Liver (tissue), 9 donors: ENCODE data around the gene MISP3. TPM values are rescaled to one million over a fixed set of nuclear protein-coding genes. Genes with fewer than 3 reads are reported as not detected.

Experiments
- DNase-seq: peaks from one replicate; pipeline ENCODE4 v3.0.0-alpha.2; 2017; ENCODE audit warnings: low spot score
- H3K27ac ChIP-seq, 2 donors: one replicate each; pipeline ENCODE4 v1.7.0; 2013; ENCODE audit warnings: inconsistent platforms in 2 of 2, low read length in 2 of 2, control low read depth in 1 of 2, low read depth in 1 of 2, mild to moderate bottlenecking in 1 of 2
- H3K27me3 ChIP-seq, 4 donors: one replicate each; pipeline versions ENCODE4 v1.6.1 to v1.7.0; 2013; ENCODE audit warnings: low read length in 3 of 4, inconsistent platforms in 1 of 4, mild to moderate bottlenecking in 1 of 4, moderate library complexity in 1 of 4; ENCODE audit not compliant: control insufficient read depth in 4 of 4, insufficient read depth in 4 of 4
- H3K36me3 ChIP-seq, 4 donors: one replicate each; pipeline versions ENCODE4 v1.6.1 to v1.7.0; 2013; ENCODE audit warnings: low read length in 3 of 4, mild to moderate bottlenecking in 3 of 4, low read depth in 1 of 4, moderate library complexity in 1 of 4; ENCODE audit not compliant: control insufficient read depth in 4 of 4, insufficient read depth in 3 of 4
- H3K4me1 ChIP-seq, 4 donors: one replicate each; pipeline versions ENCODE4 v1.6.1 to v1.7.0; 2013; ENCODE audit warnings: low read length in 3 of 4, mild to moderate bottlenecking in 3 of 4, moderate library complexity in 1 of 4; ENCODE audit not compliant: control insufficient read depth in 4 of 4, insufficient read depth in 4 of 4
- H3K4me3 ChIP-seq, 3 donors: one replicate each; pipeline versions ENCODE4 v1.6.1 to v1.7.0; 2013; ENCODE audit warnings: low read length in 3 of 3, control low read depth in 1 of 3, low read depth in 1 of 3, mild to moderate bottlenecking in 1 of 3
- H3K9ac ChIP-seq, 2 donors: one replicate each; pipeline ENCODE4 v1.7.0; 2013; ENCODE audit warnings: low read length in 2 of 2, mild to moderate bottlenecking in 2 of 2, moderate library complexity in 2 of 2, control low read depth in 1 of 2, low read depth in 1 of 2
- H3K9me3 ChIP-seq, 4 donors: one replicate each; pipeline versions ENCODE4 v1.6.1 to v1.7.0; 2013; ENCODE audit warnings: low read length in 3 of 4; ENCODE audit not compliant: control insufficient read depth in 4 of 4
- EGR1 ChIP-seq, 2 donors: IDR thresholded peaks; 2 replicates each; pipeline ENCODE4 v1.6.1; 2016 to 2018; ENCODE audit warnings: antibody characterized with exemption in 2 of 2, low read depth in 2 of 2
- FOXA1 ChIP-seq: IDR thresholded peaks from 2 replicates; pipeline ENCODE4 v1.6.1; 2016; ENCODE audit warnings: antibody characterized with exemption
- GABPA ChIP-seq, 2 donors: IDR thresholded peaks in 1 of 2; conservative IDR thresholded peaks in 1 of 2; 2 replicates each; pipeline ENCODE4 v1.6.1; 2016; ENCODE audit warnings: antibody characterized with exemption in 2 of 2, mild to moderate bottlenecking in 1 of 2, moderate library complexity in 1 of 2
- HNF4A ChIP-seq, 2 donors: conservative IDR thresholded peaks; 2 replicates each; pipeline ENCODE4 v1.6.1; 2016; ENCODE audit warnings: antibody characterized with exemption in 2 of 2, mild to moderate bottlenecking in 2 of 2
- HNF4G ChIP-seq: IDR thresholded peaks from 2 replicates; pipeline ENCODE4 v1.6.1; 2016; ENCODE audit warnings: antibody characterized with exemption
- NR2F2 ChIP-seq: IDR thresholded peaks from 2 replicates; pipeline ENCODE4 v1.6.1; 2016; ENCODE audit warnings: antibody characterized with exemption
- RAD21 ChIP-seq, 2 donors: IDR thresholded peaks; 2 replicates each; pipeline ENCODE4 v1.6.1; 2016; ENCODE audit warnings: antibody characterized with exemption in 2 of 2, mild to moderate bottlenecking in 2 of 2
- RXRA ChIP-seq, 2 donors: IDR thresholded peaks; 2 replicates each; pipeline ENCODE4 v1.6.1; 2017 to 2018; ENCODE audit warnings: antibody characterized with exemption in 2 of 2, mild to moderate bottlenecking in 1 of 2
- SP1 ChIP-seq: IDR thresholded peaks from 2 replicates; pipeline ENCODE4 v1.6.1; 2018; ENCODE audit warnings: antibody characterized with exemption, mild to moderate bottlenecking
- TAF1 ChIP-seq: conservative IDR thresholded peaks from 2 replicates; pipeline ENCODE4 v1.6.1; 2016; ENCODE audit warnings: antibody characterized with exemption, mild to moderate bottlenecking
- YY1 ChIP-seq: IDR thresholded peaks from 2 replicates; pipeline ENCODE4 v1.6.1; 2016; ENCODE audit warnings: antibody characterized with exemption, mild to moderate bottlenecking
- WGBS: extraction: QIAGEN DNeasy Blood & Tissue Kit; methylation state at CpG from one replicate; pipeline ENCODE4 v1.1.7; 2013; 5-methylcytosine and 5-hydroxymethylcytosine counted together
- polyA plus RNA-seq, 2 donors: library from polyadenylated mRNA; stranded (reverse) in 1 of 2; unstranded in 1 of 2; fragments of 200-250 nt in 1 of 2; fragments of >200 nt in 1 of 2; fragmentation: Nextera tagmentation in 1 of 2; extraction: Ambion mirVana in 1 of 2; gene quantifications; one replicate each; pipeline versions ENCODE4 v1.2.1 to v1.2.3, GENCODE V29; 2013 to 2015
- total RNA-seq, 2 donors: library from RNA; depleted of rRNA; stranded (reverse); fragments of >200 nt; gene quantifications; one replicate each; pipeline ENCODE4 v1.2.3, GENCODE V29; 2014
- TF ChIP-seq, protein P1 (sequence below): IDR thresholded peaks from 2 replicates; pipeline ENCODE4 v1.6.1; 2016; ENCODE audit warnings: antibody characterized with exemption
- TF ChIP-seq, protein P2 (sequence below): IDR thresholded peaks from 2 replicates; pipeline ENCODE4 v1.6.1; 2016; ENCODE audit warnings: antibody characterized with exemption
- TF ChIP-seq, protein P3 (sequence below): fragments of 150-350 bp; IDR thresholded peaks from 2 replicates; pipeline ENCODE4 v1.5.1; 2017; ENCODE audit warnings: improper control_type of control experiment, low read depth, low read length; ENCODE audit not compliant: missing input control
- donor health status: healthy.
- donor health status: healthy.
- donor health status: healthy.
- donor health status: healthy.
- donor health status: healthy.

The MISP3 gene
- total and polyA plus RNA-seq, 4 donors = 0.28 to 3.9 (median 2.8) TPM

DNA sequence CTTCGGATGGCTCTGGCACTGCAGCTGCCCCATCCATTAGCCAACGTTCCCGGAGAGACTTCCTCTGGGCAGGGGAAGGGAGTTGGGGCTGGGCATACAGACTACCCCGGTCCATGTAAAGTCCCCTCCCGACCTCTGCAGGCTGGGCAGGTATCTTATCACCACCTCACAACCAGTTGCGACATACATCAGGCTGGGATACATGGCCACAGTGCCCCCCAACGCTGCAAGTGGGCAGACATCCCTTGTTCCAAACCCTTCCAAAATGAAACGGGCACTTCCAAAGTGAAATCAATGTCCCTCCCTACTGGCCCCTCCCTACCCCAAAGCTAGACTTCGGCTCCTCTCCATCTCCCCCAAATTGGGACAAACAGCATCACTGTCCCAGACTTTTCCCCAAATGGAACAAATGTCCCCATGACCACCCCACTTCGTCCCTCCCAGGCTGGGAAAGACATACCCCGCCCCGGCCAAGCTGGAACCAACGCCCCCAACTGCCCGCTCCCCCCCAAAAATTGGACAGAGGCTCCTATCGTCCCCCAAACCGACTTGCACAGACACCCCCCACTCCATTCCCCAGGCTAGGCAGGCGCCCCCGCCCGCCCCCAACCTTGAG lies 15.7 kb upstream of the MISP3 start:
- Histone ChIP-seq H3K9ac (no peak overlapping the region), H3K27ac (no peak overlapping the region), H3K4me3 (no peak overlapping the region), H3K27me3 (peaks cover 0 to 3% (median 0%) of the 10 kb centered on the region in 4 donors), H3K4me1 (peaks cover 1 to 34% (median 21%) of the 10 kb centered on the region in 4 donors), H3K9me3 (no peaks in the 10 kb centered on the region), H3K36me3 (peaks cover 7 to 27% (median 13%) of the 10 kb centered on the region in 4 donors)
- DNase-seq = no peak
- TF ChIP-seq, protein P1, sequence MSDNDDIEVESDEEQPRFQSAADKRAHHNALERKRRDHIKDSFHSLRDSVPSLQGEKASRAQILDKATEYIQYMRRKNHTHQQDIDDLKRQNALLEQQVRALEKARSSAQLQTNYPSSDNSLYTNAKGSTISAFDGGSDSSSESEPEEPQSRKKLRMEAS = no peak
- TF ChIP-seq RAD21 (IDR thresholded peaks at IDR 0.05) = no peak
- TF ChIP-seq HNF4A (conservative IDR thresholded peaks at IDR 0.05) = no peak
- no peak for TF ChIP-seq YY1
- no peak for TF ChIP-seq TAF1
- TF ChIP-seq SP1 = no peak
- TF ChIP-seq FOXA1 = no peak
- WGBS = 63% methylated on average over 19 of the region's 19 CpGs

DNA sequence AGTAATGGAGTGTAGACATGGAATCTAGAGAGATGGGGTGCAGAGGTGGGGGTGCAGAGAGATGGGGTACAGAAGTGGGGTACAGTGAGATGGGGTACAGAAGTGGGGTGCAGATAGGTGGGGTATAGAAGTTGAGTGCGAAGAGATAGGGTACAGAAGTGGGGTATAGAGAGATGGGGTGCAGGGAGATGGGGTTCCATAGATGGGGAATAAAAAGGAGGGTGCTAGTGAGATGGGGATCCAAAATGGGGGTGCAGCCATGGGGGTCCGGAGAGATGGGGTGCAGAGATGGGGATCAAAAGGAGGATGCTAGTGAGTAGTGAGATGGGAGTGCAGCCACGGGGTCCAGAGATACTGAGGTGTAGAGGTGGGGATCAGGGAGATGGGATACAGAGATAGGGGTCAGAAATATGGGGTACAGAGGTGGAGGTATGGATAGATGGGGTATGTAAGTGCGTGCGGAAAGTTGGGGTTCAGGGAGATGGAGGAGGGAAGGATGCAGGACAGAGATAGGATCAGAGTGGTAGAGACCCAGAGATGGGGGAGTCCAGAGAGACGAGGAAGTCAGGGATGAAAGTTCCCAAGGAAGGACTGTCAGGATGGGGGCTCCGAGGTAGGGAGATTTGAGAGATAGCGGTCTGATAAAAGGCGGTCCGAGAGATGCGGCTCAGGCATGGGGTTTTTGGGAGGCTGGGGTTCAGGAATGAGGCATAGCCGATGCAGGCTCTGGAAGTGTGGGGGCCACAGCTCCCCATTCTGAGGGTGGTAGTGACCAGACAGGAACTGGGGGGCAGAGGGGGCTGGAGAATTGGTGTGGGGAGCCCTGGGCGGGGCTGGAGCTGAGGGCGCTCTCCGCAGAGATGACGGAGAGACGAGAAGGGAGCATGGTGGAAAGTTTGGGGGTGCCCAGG lies 14.1 kb upstream of the MISP3 start:
- DNase-seq = no peak
- no peak overlapping the region for H3K9ac ChIP-seq
- TF ChIP-seq FOXA1 (no peak), EGR1 (IDR thresholded peaks at IDR 0.05; ENCODE audit: low read depth in 2 of 2) (no peak), RAD21 (IDR thresholded peaks at IDR 0.05) (no peak)
- TF ChIP-seq, protein P2, sequence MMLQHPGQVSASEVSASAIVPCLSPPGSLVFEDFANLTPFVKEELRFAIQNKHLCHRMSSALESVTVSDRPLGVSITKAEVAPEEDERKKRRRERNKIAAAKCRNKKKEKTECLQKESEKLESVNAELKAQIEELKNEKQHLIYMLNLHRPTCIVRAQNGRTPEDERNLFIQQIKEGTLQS = no peak
- H3K27me3 ChIP-seq = peaks cover 0 to 3% (median 0%) of the 10 kb centered on the region in 4 donors
- peaks cover 1 to 41% (median 24%) of the 10 kb centered on the region in 4 donors for H3K4me1 ChIP-seq
- H3K36me3 ChIP-seq = peaks cover 7 to 23% (median 11%) of the 10 kb centered on the region in 4 donors
- H3K27ac ChIP-seq = no peak overlapping the region
- no peaks in the 10 kb centered on the region for H3K9me3 ChIP-seq
- 62% methylated on average over 17 of the region's 17 CpGs for WGBS
- no peak overlapping the region for H3K4me3 ChIP-seq

DNA sequence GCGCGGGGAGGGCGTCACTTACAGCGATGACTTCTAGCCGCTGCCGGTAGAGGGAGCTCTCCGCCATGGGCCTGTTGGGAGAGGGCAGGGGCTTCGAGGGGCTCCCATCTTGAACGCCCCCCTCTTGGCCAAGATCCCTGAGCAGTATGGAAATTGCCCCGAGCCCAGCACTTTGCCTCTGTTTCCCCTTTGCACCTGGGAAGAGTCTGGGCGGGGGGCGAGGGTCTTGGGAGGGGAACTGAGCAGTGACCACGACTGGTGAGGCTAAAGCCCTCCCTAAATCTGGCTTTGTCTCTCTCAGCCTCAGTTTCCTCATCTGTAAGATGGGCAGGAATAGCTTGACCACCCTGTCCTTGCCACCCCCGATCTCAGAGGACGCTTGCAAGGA lies 13.5 kb upstream of the MISP3 start:
- Histone ChIP-seq H3K27me3 (peaks cover 0 to 3% (median 0%) of the 10 kb centered on the region in 4 donors), H3K27ac (no peak overlapping the region), H3K9ac (no peak overlapping the region), H3K9me3 (no peaks in the 10 kb centered on the region), H3K36me3 (peaks cover 7 to 18% (median 11%) of the 10 kb centered on the region in 4 donors), H3K4me3 (no peak overlapping the region), H3K4me1 (peaks cover 1 to 41% (median 24%) of the 10 kb centered on the region in 4 donors)
- no peak for TF ChIP-seq RXRA (IDR thresholded peaks at IDR 0.05)
- no peak for TF ChIP-seq GABPA (IDR thresholded peaks at IDR 0.05 in 1 of 2, conservative IDR thresholded peaks at IDR 0.05 in 1 of 2)
- no peak for TF ChIP-seq TAF1
- TF ChIP-seq, protein P3, sequence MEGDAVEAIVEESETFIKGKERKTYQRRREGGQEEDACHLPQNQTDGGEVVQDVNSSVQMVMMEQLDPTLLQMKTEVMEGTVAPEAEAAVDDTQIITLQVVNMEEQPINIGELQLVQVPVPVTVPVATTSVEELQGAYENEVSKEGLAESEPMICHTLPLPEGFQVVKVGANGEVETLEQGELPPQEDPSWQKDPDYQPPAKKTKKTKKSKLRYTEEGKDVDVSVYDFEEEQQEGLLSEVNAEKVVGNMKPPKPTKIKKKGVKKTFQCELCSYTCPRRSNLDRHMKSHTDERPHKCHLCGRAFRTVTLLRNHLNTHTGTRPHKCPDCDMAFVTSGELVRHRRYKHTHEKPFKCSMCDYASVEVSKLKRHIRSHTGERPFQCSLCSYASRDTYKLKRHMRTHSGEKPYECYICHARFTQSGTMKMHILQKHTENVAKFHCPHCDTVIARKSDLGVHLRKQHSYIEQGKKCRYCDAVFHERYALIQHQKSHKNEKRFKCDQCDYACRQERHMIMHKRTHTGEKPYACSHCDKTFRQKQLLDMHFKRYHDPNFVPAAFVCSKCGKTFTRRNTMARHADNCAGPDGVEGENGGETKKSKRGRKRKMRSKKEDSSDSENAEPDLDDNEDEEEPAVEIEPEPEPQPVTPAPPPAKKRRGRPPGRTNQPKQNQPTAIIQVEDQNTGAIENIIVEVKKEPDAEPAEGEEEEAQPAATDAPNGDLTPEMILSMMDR = peak; percentile 35
- no peak for TF ChIP-seq HNF4G
- TF ChIP-seq NR2F2 = no peak
- TF ChIP-seq FOXA1 = no peak
- TF ChIP-seq RAD21 (IDR thresholded peaks at IDR 0.05) = peak in 1 of 2 donors; percentile 27
- DNase-seq = no peak
- 51% methylated on average over 15 of the region's 15 CpGs for WGBS
